Right atrium auricular region (tissue), 2 donors: ENCODE data around the gene THRB. TPM values are rescaled to one million over a fixed set of nuclear protein-coding genes. Genes with fewer than 3 reads are reported as not detected.

Experiments used
- DNase-seq: peaks from one replicate; pipeline ENCODE4 v3.0.0-alpha.2; 2019; ENCODE audit warnings: low spot score
- H3K27ac ChIP-seq, 2 donors: fragments of 200-600 bp; sonication (generic); 1 replicate in 1 of 2; 2 replicates in 1 of 2; pipeline ENCODE4 v1.5.1; 2016 to 2019
- H3K27me3 ChIP-seq, 2 donors: fragments of 200-600 bp; sonication (generic); one replicate each; pipeline versions ENCODE4 v1.5.1 to v1.6.0; 2017 to 2019
- H3K36me3 ChIP-seq: fragments of 200-600 bp; sonication (generic); one replicate; pipeline ENCODE4 v1.5.1; 2016
- H3K4me1 ChIP-seq, 2 donors: fragments of 200-600 bp; sonication (generic); one replicate each; pipeline versions ENCODE4 v1.5.1 to v1.6.0; 2017 to 2019
- H3K4me3 ChIP-seq, 2 donors: fragments of 200-600 bp; sonication (generic); 1 replicate in 1 of 2; 2 replicates in 1 of 2; pipeline ENCODE4 v1.5.1; 2017 to 2019; ENCODE audit warnings: mild to moderate bottlenecking in 1 of 2, moderate library complexity in 1 of 2
- H3K9me3 ChIP-seq, 2 donors: fragments of 200-600 bp; sonication (generic); one replicate each; pipeline ENCODE4 v1.5.1; 2019
- total RNA-seq, 2 donors: library from RNA; depleted of rRNA; stranded (reverse); fragments of >200 nt; gene quantifications; one replicate each; pipeline ENCODE4 v1.1.0, GENCODE V29; 2016
- TF ChIP-seq, protein P1 (sequence below), 2 donors: fragments of 200-600 bp; sonication (generic); IDR thresholded peaks; one replicate each; pipeline ENCODE4 v1.5.1; 2019; ENCODE audit warnings: antibody characterized with exemption in 2 of 2

The THRB gene
- total RNA-seq, 2 donors from 2014 or later, result 4.2 to 7.0 TPM

DNA sequence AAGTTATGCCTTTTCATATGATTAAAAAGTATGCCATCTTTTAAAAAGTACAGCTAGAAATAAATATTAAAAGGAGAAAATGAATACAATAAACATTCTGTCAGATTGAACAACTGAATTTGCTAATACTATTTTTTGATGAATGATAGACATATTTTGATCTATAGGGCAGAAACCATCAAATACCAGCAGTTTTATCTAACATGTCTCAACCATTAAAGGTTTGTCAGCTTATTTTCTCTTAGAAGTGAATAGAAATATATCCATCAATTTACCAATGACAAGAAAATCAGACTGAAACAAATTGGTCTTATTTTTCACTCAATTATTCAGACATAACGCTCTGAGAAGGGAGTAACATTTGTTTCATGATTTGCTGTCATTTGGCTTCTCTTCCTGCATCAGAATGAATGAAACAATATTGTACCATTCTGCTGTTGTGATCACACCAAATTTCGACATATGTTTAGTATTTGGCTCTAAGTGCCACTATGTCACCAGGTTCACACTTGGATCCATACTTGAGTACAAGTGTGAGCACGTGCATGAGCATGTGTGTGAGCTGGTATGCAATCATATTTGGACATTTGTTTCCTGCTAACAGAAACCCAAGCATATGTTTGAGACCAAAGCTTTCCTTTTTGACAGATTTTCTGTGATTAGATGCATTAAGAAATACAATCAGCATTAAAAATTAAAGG lies 86.5 kb downstream of the THRB start:
- H3K4me3 ChIP-seq, result no peak overlapping the region
- H3K4me1 ChIP-seq, result no peaks in the 10 kb centered on the region
- H3K27me3 ChIP-seq, result no peaks in the 10 kb centered on the region
- DNase-seq, result no peak
- TF ChIP-seq, protein P1, sequence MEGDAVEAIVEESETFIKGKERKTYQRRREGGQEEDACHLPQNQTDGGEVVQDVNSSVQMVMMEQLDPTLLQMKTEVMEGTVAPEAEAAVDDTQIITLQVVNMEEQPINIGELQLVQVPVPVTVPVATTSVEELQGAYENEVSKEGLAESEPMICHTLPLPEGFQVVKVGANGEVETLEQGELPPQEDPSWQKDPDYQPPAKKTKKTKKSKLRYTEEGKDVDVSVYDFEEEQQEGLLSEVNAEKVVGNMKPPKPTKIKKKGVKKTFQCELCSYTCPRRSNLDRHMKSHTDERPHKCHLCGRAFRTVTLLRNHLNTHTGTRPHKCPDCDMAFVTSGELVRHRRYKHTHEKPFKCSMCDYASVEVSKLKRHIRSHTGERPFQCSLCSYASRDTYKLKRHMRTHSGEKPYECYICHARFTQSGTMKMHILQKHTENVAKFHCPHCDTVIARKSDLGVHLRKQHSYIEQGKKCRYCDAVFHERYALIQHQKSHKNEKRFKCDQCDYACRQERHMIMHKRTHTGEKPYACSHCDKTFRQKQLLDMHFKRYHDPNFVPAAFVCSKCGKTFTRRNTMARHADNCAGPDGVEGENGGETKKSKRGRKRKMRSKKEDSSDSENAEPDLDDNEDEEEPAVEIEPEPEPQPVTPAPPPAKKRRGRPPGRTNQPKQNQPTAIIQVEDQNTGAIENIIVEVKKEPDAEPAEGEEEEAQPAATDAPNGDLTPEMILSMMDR (IDR thresholded peaks at IDR 0.05), result no peak
- no peak overlapping the region for H3K27ac ChIP-seq
- no peaks in the 10 kb centered on the region for H3K9me3 ChIP-seq
- no peaks in the 10 kb centered on the region for H3K36me3 ChIP-seq

DNA sequence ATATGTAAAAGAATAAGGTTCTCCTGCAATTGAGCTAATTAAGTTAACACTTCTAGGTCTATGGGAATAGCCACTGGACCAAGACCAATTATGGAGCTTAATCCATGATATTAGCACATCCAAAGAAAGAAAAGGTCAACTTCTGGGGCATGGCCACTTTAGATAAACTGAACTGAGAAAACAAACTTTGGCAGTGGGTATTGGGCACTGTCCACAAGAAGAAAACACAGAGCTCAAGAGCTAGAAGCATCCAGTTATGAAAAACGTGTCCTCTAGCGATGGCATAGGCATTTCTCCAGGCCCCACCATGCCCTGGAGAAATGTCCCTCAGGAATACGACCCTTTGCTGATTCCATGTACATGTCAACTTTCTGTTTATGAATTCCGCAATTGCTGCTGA lies 87.8 kb downstream of the THRB start:
- DNase-seq, result no peak
- H3K27ac ChIP-seq, result no peak overlapping the region
- H3K4me3 ChIP-seq, result no peak overlapping the region
- TF ChIP-seq, protein P1 (IDR thresholded peaks at IDR 0.05), result no peak
- peaks cover 0 to 2% of the 10 kb centered on the region in 2 donors for H3K4me1 ChIP-seq
- H3K9me3 ChIP-seq, result no peaks in the 10 kb centered on the region
- no peaks in the 10 kb centered on the region for H3K36me3 ChIP-seq
- no peaks in the 10 kb centered on the region for H3K27me3 ChIP-seq

DNA sequence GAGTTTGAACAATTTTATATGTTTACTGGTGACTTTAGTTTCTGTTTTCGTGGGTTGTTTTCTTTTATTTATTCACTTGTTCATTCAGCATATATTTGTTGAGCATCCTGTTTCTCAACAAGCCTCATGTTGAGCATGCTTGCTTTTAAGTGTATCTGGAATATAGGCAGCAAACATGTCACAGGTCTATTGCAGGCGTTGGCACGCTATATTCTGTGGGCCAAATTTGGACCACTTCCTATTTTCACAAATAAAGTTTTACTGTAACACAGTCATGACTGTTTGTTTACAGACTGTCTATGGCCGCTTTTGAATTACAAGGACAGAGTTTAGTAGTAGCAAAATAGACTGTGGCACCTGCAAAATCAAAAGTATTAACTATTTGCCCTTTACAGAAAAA lies 89.6 kb downstream of the THRB start:
- Histone ChIP-seq H3K36me3 (no peaks in the 10 kb centered on the region), H3K27me3 (no peaks in the 10 kb centered on the region), H3K4me3 (no peak overlapping the region), H3K27ac (no peak overlapping the region), H3K9me3 (no peaks in the 10 kb centered on the region), H3K4me1 (peaks cover 0 to 13% of the 10 kb centered on the region in 2 donors)
- TF ChIP-seq, protein P1 (IDR thresholded peaks at IDR 0.05), result no peak
- no peak for DNase-seq

DNA sequence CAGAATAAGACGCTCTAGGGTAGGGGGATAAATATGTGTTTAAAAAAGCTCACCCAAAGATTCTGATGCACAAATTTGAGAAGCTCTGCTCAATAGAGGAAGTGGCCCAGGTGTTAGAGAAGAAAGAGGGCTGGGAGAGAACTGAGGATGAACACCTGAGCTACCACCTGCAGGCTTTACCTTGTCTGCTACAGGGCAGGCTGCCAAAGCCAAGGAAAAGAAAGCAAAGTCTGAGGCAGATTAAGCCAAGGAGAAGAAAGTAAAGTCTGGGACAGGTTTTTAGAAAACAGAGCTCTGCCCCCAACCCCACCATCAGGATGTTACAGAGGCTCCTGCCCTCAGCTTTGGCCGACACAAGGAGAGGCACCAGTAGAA lies 92.9 kb downstream of the THRB start:
- DNase-seq, result no peak
- Histone ChIP-seq H3K4me3 (no peak overlapping the region), H3K27ac (no peak overlapping the region), H3K4me1 (peaks cover 0 to 13% of the 10 kb centered on the region in 2 donors), H3K9me3 (no peaks in the 10 kb centered on the region), H3K36me3 (no peaks in the 10 kb centered on the region), H3K27me3 (no peaks in the 10 kb centered on the region)
- TF ChIP-seq, protein P1 (IDR thresholded peaks at IDR 0.05), result no peak

DNA sequence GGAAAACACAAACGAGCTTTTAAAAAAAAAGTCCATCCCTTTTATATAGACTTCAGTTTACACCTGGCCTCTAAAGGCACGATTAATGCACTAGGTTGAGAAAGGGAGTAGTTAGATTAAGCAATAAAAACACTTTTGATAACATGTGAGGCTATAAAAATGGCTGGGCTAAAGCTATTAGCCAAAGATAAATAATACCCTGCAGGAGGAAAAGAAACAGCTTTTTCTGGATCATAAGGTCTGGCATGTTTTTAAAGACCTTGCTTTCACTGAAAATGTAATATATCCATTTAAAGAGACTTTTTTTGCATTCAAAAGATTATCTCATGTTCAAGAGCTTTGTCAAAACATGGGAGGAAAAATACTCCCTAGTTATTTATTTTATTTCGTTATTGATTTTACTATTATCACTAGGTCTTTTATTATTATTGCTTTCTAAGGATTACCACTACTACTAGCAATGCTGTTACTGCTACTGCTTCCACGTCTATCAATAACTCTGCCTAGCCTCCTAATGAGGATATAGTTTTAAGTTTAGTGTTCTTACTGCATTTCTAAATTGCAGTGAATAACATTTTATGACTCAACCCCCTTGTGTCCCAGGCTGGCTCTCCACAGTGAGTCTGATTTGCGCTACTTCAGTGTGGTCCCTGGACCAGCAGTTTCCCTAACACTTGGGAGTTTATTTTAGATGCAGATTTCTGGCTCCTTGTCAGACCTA lies 93.4 kb downstream of the THRB start:
- Histone ChIP-seq H3K9me3 (no peaks in the 10 kb centered on the region), H3K4me3 (no peak overlapping the region), H3K36me3 (no peaks in the 10 kb centered on the region), H3K27me3 (no peaks in the 10 kb centered on the region), H3K27ac (no peak overlapping the region), H3K4me1 (peaks cover 0 to 13% of the 10 kb centered on the region in 2 donors)
- no peak for DNase-seq
- TF ChIP-seq, protein P1 (IDR thresholded peaks at IDR 0.05), result no peak
